Measurements from ENCODE around the gene MUC5AC.

GRCh38 chr11:1118755-1119603 is 38.8 kb upstream of the MUC5AC start:
- TF ChIP-seq, protein P1, sequence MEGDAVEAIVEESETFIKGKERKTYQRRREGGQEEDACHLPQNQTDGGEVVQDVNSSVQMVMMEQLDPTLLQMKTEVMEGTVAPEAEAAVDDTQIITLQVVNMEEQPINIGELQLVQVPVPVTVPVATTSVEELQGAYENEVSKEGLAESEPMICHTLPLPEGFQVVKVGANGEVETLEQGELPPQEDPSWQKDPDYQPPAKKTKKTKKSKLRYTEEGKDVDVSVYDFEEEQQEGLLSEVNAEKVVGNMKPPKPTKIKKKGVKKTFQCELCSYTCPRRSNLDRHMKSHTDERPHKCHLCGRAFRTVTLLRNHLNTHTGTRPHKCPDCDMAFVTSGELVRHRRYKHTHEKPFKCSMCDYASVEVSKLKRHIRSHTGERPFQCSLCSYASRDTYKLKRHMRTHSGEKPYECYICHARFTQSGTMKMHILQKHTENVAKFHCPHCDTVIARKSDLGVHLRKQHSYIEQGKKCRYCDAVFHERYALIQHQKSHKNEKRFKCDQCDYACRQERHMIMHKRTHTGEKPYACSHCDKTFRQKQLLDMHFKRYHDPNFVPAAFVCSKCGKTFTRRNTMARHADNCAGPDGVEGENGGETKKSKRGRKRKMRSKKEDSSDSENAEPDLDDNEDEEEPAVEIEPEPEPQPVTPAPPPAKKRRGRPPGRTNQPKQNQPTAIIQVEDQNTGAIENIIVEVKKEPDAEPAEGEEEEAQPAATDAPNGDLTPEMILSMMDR (IDR thresholded peaks at IDR 0.05) = no peak
- TF ChIP-seq POLR2A (IDR thresholded peaks at IDR 0.05) = no peak

Data from heart left ventricle (tissue), 13 donors.